Fibroblast of lung (primary cell): ENCODE data around the gene L3MBTL2.

Source experiments
- EZH2 ChIP-seq: IDR thresholded peaks from 2 replicates; pipeline ENCODE4 v1.5.1; 2012; ENCODE audit warnings: low read length, control low read depth, mild to moderate bottlenecking; ENCODE audit errors: missing control alignments
- TF ChIP-seq, protein P1 (sequence below), 2 donors: IDR thresholded peaks in 1 of 2; conservative IDR thresholded peaks in 1 of 2; 1 replicate in 1 of 2; 2 replicates in 1 of 2; pipeline ENCODE4 v1.5.1; 2011 to 2012; ENCODE audit warnings: low read length in 2 of 2, control low read depth in 1 of 2, inconsistent platforms in 1 of 2, low read depth in 1 of 2, mild to moderate bottlenecking in 1 of 2

DNA sequence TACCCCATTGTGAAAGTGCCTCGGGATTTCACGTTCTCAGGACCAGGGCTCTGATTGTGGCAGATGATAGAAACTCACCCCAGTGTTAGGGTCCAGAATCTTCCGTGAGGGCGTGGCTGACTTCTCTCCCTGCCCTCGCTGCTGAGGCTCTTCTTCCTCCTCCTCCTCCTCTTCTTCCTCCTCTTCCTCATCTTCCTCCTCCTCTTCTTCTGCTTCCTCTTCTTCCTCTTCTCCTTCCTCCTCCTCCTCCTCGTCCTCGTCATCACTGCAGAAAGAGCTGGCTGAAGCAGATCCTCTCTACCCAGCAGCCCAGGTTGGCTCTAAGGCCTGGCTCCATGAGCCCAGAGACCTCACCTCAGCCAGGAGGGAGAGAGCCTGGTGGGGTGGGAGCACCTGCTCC lies 49.1 kb downstream of the L3MBTL2 start:
- TF ChIP-seq EZH2 = no peak
- TF ChIP-seq, protein P1, sequence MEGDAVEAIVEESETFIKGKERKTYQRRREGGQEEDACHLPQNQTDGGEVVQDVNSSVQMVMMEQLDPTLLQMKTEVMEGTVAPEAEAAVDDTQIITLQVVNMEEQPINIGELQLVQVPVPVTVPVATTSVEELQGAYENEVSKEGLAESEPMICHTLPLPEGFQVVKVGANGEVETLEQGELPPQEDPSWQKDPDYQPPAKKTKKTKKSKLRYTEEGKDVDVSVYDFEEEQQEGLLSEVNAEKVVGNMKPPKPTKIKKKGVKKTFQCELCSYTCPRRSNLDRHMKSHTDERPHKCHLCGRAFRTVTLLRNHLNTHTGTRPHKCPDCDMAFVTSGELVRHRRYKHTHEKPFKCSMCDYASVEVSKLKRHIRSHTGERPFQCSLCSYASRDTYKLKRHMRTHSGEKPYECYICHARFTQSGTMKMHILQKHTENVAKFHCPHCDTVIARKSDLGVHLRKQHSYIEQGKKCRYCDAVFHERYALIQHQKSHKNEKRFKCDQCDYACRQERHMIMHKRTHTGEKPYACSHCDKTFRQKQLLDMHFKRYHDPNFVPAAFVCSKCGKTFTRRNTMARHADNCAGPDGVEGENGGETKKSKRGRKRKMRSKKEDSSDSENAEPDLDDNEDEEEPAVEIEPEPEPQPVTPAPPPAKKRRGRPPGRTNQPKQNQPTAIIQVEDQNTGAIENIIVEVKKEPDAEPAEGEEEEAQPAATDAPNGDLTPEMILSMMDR (conservative IDR thresholded peaks at IDR 0.05 in 1 of 2, IDR thresholded peaks at IDR 0.05 in 1 of 2; ENCODE audit: low read depth in 1 of 2, low read length in 2 of 2) = no peak
